COLO829 (cell line): ENCODE measurements around the gene AHNAK2.

Experiments
- DNase-seq: peaks from one replicate; pipeline ENCODE4 v3.0.0; 2012; ENCODE audit warnings: low spot score

AHNAK2 gene

DNA sequence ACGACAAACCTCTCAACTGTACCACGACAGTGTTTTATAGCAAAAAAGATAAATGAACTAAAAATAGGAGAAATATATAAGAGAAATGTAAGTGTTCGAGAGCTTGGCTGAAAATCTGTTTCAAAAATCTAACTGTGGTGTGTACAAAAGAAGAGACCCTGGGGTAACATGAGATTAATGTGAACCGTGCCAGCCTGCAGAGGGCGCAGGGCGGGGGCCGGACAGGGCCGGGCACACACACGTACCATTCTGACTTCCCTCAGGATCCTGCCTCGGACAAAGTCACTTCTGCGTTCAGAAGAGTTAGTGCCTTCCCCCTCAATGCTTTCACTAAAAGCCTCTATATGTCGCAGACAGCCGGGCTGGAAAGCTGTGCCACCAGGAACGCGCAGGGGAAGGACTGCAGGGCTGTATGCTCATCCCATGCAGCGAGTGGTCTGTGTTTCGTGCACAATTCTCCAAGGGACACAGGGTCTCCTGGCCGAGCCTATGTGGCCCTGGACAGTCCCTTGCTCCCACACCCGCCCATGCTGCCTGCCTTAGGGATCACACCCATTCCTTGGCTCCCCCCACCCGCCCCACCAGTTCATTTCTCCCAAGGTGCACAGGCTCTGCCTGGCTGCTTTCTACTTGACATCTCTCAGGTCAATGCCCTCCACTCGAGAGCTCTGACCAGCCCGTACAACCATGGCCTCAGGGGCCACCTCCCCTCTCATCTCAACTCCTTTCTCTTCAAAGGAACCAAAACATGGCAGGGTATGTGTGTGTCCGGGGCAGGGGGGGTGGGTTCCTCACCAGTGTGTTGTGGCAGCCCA is 34.2 kb upstream of the AHNAK2 start:
- DNase-seq = no peak

DNA sequence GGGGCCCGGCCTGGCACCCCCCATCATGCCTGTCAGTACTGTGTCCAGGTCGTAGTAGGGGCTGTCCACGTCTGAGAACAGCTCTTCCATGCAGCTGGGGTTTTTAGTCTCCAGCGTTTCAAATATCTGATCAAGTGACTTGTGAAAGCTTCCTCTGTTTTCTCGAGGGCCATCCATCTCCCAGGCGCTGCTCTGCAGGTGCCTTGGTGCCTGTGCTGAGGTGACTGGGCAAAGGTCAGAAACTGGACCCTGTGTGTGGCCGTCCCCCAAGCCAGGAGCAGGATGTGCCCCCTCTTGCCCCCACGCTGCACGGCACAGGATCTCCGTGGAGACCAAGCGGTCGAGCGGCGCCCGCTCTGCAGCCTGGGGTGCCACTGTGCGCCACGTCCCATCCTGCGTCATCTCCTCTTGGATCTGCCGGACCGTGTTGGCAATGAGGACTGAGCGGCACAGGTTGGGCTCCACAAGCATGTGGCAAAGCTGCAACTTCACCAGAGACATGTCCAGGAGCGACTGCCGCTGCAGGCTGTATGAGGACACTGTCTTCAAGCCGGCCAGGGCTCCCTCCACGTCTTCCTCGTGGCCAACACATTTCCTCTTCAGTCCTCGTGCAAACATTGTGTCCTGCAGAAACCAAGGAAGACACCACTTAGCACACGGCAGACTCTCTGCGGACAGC is 33.3 kb upstream of the AHNAK2 start:
- no peak for DNase-seq

DNA sequence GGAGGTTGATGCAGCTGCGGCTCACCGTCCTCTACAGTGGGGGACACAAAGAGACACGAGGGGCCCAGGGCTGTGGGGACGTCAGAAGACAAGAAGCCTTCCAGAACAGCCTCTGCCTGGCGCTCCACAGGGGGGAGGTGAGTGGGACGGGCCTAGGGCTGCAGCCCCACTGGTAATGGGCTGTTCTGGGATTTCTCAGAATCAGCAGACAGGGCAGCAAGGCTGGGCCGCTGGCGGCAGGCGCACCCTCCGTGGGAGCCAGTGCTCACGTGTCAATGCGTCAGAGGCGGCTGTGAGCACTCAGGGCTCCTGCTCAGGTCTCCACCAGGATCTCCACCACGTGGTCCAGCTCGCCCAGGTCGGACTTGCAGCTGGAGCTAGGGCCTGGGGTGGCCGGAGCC is 32.7 kb upstream of the AHNAK2 start:
- DNase-seq = no peak

DNA sequence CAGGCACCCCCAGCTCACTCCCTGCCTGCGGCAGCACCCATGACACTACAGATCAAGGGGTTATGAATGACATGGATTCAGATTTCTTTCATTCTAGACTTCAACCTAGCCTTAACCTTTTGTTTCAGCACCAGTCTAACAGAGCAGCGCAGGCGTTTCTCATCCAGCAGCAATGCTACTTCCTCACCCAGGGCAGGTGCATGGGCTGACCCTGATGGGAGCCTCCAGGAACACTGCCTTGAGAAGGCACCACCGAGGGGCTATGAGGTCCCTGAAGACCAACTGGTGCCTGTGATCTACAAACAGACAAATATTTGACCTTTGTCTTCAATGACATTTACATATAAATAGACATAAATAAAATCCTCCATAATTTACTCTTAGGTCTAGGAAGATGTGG is 31.9 kb upstream of the AHNAK2 start:
- no peak for DNase-seq

DNA sequence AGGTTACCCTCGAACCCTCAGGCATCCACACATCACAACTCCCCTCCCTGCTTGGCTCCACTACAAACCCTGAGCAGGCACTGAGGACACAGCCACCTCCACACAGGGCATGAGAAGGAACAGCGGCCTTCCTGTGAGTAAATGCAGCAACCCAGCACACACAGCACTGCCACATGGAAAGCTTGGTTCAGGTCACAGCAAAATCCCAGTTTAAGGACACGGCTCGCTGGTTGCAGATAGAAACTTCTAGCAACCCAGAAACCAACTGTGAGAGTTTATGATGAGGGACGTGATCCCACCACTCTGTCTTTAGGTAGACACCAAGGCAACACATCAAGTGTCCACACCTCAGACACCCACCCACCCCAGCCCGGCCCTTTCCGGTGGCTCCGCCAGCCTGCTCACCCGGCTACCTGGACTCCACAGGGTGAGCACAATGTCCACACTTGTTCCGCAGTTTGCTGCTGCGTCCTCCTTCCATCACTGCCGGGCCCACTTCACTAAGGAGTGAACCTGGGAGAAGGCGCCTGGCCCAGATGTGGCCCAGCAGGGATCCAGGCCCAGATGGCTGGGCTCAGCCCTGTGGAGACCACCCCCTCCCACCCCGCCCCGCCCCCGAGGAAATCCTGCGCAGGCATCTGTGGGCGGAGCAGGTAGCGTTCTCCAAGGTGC is 29.6 kb upstream of the AHNAK2 start:
- DNase-seq = no peak

DNA sequence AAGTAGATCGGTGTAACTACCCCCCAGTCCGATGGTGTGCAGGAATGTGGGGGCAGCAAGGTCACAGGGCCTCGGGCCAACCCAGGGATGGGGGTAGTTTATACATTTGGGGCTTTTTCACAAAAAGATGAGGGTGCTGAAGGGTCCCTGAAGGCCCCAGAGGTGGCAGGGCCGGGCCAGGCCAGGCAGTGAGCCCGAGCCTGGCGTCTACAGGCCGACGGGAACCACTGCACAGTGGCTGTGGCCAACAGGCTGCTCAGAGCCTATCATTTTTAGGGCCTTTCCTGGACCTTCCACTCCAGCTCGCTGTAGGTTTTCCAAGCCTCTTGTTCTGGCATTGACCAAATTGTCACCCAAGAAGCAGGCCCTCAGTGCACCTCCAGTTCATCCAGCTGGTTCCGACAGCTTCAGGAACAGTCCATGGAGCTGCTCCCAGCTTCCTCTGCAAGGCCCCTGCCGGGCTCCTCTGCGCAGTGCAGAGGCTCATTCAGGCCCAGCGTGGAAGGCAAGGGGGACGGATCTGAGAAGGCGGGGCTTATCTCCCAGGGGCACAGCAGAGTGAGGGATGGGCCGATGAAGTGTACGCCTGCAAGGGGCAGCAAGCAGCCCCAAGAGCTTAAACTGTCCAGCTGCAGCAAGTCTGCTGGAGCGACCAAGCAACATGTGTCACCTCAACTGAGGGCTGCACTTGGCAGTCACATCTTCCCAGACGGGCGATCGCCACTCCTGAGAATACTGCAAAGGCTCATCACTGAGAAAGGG is 28.8 kb upstream of the AHNAK2 start:
- no peak for DNase-seq

DNA sequence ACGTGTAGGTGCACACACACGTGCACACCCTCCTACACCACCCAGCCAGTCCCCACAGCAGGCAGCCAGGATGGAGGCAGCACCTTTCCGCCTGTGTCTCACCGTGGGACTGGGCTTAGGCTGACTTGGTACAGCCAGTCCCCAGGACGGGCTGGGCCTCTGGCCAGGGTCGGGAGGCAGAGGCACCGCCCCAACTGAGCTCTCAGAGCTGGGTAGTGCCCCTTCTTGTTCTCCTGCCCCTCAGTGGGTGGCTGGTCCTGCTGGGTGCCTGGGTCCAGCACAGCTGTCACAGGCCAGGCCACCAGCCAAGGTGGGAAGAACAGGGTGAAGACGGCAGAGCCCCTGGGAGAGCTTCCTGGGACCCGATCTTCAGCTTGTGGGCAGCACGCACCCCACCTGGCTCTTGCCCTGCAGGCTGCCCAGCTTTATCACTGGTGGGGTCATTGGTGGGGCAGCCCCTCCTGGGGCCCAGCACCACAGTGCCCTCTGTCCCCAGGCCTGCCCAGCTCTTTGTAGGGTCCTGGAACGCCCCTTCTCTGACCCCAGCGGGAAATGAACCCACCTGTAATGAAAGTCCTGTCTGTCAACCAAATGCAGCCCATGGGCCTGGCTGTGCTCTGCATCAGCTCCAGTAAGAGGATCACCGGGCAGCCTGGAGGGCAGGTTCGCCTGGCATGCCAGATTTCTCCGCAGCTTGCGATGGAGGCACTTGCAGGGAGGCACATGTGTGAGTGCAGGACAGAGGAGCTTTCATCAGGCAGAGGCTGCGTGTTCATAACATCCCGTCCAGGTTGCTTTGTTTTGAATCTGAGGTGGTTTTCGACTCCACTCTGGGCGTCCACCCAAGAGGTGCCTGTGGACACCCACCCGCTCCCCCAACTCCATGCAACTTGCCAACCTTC is 28.0 kb upstream of the AHNAK2 start:
- DNase-seq = no peak

DNA sequence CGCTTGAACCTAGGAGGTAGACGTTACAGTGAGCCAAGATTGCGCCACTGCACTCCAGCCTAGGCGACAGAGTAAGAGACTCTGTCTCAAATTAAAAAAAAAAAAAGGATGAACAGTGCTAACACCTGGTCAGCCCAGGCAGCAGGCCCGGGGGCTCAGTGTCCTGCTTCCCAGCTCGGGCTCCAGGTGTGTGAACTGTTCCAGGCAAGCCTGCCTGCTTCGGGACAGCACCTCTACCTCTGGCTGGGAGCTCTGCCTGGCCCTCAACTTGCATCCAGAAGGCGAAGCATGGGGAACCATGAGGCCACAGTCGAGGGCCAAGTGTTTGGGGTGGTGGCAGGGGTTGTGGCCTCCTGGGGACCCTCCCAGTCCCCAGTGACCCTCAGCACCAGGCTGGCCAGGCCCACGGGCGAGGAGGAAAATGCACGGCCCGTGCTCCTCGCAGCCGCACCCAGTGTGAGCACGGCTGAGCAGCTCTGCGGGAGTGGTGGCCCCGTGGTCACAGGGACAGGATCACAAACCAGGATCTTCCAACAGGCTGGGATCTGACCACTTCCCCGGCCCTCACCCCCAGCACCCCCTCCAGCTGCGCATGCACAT is 27.3 kb upstream of the AHNAK2 start:
- no peak for DNase-seq

DNA sequence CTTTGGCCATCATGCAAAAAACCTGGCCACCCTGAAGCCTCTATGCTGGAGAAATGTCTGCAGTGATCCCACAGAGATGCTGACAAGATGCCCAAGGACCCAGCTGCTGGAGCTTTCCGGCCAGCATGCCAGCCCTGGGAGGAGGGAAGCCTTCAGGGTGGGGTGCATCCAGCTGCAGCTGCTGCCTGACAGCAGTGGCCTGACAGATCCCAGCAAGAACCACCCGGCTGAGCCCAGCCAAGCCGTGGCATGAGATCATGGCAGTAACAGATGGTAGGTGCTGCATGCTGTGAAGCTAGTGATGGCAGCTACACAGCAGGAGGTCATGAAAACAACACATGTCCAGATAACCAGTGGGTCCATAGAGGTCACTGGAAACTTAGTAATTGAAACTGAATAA is 21.2 kb upstream of the AHNAK2 start:
- no peak for DNase-seq

DNA sequence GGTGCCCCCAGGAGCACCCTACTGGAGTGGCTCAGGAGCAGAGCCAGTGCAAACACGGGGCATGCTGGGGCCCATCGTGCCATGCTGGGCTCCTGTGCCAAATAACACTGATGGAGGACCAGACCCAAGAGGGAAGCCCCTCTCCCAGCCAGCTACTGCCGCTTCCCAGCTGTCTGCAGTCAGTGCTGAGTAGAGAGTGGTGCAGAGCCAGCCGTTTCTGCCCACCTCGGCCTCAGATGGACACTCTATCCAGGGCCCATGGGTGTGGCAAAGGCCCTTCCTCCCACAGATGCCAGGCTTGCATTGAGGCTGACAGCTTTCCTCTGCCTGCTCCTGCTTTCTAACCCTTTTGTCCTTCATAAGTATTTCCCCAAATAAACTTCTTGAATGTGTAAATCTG is 20.6 kb upstream of the AHNAK2 start:
- no peak for DNase-seq

DNA sequence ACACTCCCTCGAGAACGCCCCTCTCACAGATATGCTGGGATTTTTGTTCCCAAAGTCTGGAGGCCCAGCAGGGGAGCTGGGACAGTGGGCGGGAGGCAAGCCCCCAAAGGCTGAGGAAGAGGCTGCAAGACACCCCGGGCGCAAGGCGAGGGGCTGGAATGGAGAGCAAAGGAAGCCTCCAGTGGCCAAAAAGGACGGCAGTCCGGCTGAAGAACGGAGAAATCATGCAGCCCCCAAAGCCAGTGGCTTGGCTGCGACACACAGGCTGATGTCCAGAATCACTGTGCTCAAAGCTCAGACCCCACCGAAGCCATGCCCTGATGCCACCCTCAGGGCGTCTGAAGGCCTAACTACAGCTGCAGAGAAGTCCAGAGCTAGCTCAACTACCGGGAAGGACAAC is 18.3 kb upstream of the AHNAK2 start:
- DNase-seq = no peak

DNA sequence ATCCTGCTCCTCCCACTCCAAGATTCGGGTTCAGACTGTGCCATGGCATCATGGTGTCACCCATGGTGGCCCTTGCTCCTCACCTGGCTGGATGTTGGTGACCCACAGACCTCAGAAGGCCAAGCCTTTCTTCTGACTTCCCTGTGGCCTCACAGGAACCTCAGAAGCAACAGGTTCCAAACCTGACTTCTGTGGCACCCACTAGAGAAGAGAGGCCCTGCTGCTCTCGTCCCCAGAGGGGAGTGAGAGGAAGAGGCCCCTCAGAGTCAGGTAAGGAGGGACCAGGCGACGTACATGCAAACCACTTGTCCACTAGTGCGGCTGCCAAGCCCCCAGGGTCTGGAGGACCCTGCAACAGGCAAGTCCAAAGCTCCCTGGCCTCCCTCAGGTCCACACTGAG is 17.9 kb upstream of the AHNAK2 start:
- no peak for DNase-seq

DNA sequence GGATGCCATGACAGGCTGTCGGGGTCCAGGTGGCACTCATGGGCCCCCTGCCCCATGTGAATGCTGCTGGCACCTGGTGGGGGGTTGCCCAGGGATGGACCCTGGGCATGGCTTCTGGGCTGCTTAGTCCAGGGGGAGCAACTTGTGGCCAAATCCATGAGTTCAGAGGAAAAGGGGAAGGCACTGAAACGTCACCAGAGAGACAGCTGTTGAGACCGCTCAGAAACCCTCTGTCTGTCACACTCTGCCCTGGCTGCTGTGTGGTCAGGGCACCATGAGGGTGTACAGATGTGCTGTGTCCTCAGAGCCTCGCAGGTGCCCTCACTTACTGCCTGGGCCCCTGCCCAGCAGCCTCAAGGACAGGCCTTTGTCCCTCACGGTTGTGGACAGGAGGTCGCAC is 16.8 kb upstream of the AHNAK2 start:
- no peak for DNase-seq

DNA sequence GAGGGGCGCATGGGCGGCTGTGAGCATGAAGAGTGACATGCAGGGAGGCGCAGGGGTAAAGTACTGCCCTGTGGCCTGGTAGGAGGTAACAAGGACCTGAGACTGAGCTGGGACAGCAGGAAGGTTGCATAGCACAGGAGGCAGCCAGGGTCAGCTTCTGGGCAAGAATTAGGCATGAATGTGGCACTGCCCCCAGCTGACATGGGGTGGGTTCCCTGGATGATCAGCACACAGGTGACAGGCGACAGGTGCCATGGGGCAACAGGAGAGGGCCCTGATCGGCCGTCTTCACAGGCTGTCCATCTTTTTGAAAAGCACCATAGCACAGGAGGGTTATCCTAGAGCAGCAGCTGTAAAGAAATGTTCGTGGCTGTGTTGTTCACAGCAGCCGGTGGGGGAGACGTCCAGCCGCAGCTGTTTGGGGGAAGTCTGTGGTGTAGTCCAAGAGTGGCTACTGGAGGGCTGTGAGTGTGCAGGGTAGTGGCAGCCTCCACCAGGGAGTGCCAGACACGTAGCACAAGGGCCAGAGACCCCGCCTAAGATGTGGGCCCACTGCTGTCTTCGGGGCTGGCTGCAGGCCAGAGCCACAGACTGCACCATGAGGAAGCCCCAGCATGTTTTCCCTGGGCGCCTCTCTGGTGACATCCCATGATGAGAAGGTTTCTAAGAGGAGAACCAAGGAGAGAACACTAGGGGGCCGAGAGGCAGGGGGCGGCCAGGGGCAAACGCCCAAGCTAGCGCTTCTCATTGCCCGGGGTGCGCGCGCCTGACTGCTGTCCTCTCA is 15.8 kb upstream of the AHNAK2 start:
- DNase-seq = no peak

DNA sequence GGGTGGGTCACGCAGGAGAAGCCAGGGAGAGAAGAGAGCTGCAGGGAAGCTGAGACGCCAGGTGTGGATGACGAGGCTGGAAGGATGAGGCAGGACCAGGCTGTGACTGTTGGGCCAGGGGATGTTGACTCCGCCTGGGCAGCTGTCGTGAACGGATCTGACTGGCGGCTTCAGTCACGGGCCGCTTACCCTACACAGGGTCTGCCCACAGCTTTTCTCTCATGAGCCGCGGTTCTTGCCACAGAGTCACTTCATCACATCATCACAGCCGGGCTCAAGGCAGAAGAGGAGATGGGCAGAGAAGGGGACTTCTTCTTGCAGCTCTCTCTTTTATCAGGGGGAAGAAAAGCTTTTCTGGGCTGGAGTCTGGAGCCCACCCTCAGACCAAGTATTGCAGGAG is 15.1 kb upstream of the AHNAK2 start:
- DNase-seq = no peak

DNA sequence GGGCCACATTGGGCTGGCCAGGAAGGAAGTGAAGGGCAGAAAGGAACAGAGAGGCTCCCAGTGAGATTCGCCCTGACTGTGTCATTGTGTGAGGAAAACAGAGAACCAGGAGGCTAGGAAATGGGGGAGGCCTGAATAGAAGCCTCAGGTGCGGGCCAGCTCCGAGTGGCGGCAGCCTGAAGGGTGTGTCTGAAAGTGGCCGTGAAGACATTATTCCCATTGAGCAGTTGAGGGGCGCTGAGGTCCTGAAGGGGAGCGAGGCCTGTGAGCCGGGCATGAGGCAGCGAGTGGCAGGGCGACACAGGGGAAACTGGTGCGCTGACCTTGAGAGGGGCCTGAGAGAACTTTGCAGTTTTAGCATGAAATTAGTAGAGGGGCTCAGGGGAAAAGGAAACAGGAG is 14.3 kb upstream of the AHNAK2 start:
- DNase-seq = no peak

DNA sequence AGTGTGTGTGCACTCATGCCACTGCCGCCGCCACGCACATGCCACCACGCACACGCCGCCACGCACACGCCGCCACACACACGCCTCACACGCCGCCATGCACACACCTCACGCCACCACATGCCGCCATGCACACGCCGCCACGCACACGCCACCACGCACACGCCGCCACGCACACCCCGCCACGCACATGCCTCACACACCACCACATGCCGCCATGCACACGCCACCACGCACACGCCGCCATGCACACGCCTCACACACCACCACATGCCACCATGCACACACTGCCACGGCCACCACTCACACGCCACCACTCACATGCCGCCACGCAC is 13.7 kb upstream of the AHNAK2 start:
- DNase-seq = no peak

DNA sequence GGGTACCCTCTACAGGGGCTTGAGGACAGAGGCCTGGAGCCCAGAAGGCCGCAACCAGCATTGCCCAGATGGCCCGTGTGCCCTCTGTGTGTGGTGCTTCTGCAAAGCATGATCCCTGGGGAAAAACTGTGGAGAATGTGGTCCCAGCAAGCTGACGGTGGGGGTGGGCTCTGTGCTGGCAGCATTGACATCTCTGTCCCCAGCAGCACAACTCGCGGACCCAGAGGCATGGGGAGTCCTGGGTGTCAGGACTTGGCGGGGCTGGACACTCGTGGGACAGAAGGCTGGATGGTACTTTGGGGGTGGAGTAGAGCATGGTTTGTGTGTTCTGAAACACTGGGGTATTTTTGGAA is 11.8 kb upstream of the AHNAK2 start:
- no peak for DNase-seq

DNA sequence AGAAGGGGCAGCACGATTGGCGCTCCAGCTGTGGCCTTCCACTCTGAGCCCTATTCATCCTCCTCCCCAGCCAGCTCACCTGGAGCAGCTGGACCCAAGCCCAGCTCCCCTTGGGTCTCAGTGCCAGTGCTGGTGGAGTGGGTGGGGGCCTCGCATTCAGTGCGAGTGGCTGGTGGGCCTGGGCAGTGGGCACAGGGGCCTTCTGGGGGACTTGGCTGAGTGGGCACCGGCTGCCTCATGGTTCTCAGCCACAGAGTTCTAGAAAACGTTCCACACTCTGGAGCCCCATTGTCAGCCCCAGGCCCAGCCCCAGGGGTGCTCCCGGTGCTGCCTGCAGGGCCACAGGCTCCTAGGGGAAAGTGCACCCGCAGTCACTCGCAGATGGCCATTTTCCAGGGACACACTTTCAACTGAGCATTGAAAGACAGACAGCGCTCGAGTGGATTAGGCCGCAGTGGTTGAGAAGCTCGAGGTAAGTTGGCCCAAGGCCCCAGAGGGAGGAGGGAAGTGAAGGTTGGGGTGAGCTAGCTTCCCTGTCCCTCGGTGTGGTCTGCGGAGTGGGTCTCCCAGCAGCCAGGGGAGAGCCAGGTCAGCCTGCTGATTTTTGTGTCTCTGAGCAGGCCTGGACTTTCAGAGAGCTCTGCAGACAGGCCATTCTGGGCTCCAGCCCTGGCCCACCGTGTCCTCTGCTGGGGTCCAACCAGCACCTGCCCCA is 11.2 kb upstream of the AHNAK2 start:
- DNase-seq = no peak
